Measurements from ENCODE around the gene VPS35.
A peak's percentile ranks its signal among the peaks of the same experiment; 100 is the strongest.

GRCh38 chr16:46688654-46689364 lies at the start of gene VPS35:
- TF ChIP-seq CTCF (IDR thresholded peaks at IDR 0.05) = no peak
- peak; percentile 81 for TF ChIP-seq POLR2AphosphoS5 (IDR thresholded peaks at IDR 0.05)
